Right lobe of liver (tissue), 4 donors: Measurements from ENCODE around the gene OSBPL9.

Source experiments
- POLR2A ChIP-seq: fragments of 450-650 bp; IDR thresholded peaks from one replicate; pipeline ENCODE4 v1.6.1; 2017; ENCODE audit warnings: antibody characterized with exemption, mild to moderate bottlenecking
- TF ChIP-seq, protein P1 (sequence below), 4 donors: fragments of 200-600 bp in 3 of 4; fragments of 450-650 bp in 1 of 4; IDR thresholded peaks; one replicate each; pipeline versions ENCODE4 v1.5.1 to v1.8.0; 2016 to 2022; ENCODE audit warnings: antibody characterized with exemption in 4 of 4, mild to moderate bottlenecking in 2 of 4
- donor health status: DM: no; HTN: no; CAD: no.
- donor health status: DM: no; HTN: no; CAD: no.
- donor health status: DM: no; HTN: yes; CAD: no.

DNA sequence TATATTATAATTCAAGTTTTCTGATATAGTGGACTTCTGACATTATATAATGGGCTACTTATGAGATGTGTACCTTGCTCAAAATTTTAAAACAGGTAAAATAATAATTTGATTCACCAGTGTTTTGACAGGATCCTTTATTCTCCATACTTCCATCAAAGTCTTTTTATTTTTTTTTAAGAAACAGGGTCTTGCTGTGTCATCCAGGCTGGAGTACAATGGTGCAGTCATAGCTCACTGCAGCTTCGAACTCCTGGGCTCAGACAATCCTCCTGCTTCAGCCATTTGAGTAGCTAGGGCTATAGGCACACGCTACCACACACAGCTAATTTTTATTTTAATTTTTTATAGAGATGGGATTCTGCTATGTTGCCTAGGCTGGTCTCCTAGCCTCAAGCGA is 132.3 kb downstream of the OSBPL9 start:
- TF ChIP-seq, protein P1, sequence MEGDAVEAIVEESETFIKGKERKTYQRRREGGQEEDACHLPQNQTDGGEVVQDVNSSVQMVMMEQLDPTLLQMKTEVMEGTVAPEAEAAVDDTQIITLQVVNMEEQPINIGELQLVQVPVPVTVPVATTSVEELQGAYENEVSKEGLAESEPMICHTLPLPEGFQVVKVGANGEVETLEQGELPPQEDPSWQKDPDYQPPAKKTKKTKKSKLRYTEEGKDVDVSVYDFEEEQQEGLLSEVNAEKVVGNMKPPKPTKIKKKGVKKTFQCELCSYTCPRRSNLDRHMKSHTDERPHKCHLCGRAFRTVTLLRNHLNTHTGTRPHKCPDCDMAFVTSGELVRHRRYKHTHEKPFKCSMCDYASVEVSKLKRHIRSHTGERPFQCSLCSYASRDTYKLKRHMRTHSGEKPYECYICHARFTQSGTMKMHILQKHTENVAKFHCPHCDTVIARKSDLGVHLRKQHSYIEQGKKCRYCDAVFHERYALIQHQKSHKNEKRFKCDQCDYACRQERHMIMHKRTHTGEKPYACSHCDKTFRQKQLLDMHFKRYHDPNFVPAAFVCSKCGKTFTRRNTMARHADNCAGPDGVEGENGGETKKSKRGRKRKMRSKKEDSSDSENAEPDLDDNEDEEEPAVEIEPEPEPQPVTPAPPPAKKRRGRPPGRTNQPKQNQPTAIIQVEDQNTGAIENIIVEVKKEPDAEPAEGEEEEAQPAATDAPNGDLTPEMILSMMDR (IDR thresholded peaks at IDR 0.05) = no peak
- no peak for TF ChIP-seq POLR2A
